H9 (cell line): ENCODE results near the gene EIF4E3. TPM values are rescaled to one million over a fixed set of nuclear protein-coding genes. Genes with fewer than 3 reads are reported as not detected.

Experiments used
- DNase-seq: peaks from one replicate; pipeline ENCODE4 v3.0.0-alpha.2; 2017
- H2AFZ ChIP-seq: one replicate; pipeline ENCODE4 v1.6.1; 2013; ENCODE audit warnings: mild to moderate bottlenecking, low read length, control low read depth, moderate library complexity
- H2AK5ac ChIP-seq: 2 replicates; pipeline ENCODE4 v1.6.1; 2013; ENCODE audit warnings: low read length, control low read depth, mixed read lengths; ENCODE audit not compliant: insufficient read length
- H2BK120ac ChIP-seq: one replicate; pipeline ENCODE4 v1.6.1; 2013; ENCODE audit warnings: low read depth, mild to moderate bottlenecking, low read length, control low read depth, inconsistent platforms; ENCODE audit not compliant: poor library complexity, severe bottlenecking
- H2BK12ac ChIP-seq: 2 replicates; pipeline ENCODE4 v1.6.1; 2013; ENCODE audit warnings: low read length, control low read depth, mixed read lengths, low read depth; ENCODE audit not compliant: insufficient read length
- H2BK15ac ChIP-seq: 2 replicates; pipeline ENCODE4 v1.6.1; 2013; ENCODE audit warnings: low read depth, low read length, control low read depth
- H2BK20ac ChIP-seq: one replicate; pipeline ENCODE4 v1.6.1; 2013; ENCODE audit warnings: low read depth, mild to moderate bottlenecking, low read length, control low read depth, inconsistent platforms; ENCODE audit not compliant: poor library complexity, severe bottlenecking
- H2BK5ac ChIP-seq: 2 replicates; pipeline ENCODE4 v1.6.1; 2013; ENCODE audit warnings: low read length, control low read depth, mixed read lengths; ENCODE audit not compliant: insufficient read length
- H3K14ac ChIP-seq: 2 replicates; pipeline ENCODE4 v1.6.1; 2013; ENCODE audit warnings: low read length, control low read depth; ENCODE audit not compliant: insufficient read depth
- H3K18ac ChIP-seq: 2 replicates; pipeline ENCODE4 v1.6.1; 2013; ENCODE audit warnings: low read depth, mild to moderate bottlenecking, mixed read lengths, low read length, control low read depth; ENCODE audit not compliant: insufficient read length
- H3K23ac ChIP-seq: 2 replicates; pipeline ENCODE4 v1.6.1; 2013; ENCODE audit warnings: low read length, control low read depth, mixed read lengths, low read depth; ENCODE audit not compliant: insufficient read length
- H3K23me2 ChIP-seq: 2 replicates; pipeline ENCODE4 v1.6.1; 2013; ENCODE audit warnings: low read depth, mild to moderate bottlenecking, mixed read lengths, low read length, control low read depth; ENCODE audit not compliant: insufficient read length, poor library complexity, severe bottlenecking
- H3K27ac ChIP-seq: 2 replicates; pipeline ENCODE4 v1.5.1; 2013; ENCODE audit warnings: low read length, control low read depth, mixed read lengths, low read depth; ENCODE audit not compliant: insufficient read length
- H3K27me3 ChIP-seq: 2 replicates; pipeline ENCODE4 v1.6.1; 2013; ENCODE audit warnings: low read length, control low read depth, inconsistent platforms; ENCODE audit not compliant: insufficient read depth
- H3K4ac ChIP-seq: 2 replicates; pipeline ENCODE4 v1.6.1; 2013; ENCODE audit warnings: low read depth, mild to moderate bottlenecking, control low read depth, inconsistent platforms, low read length, moderate library complexity
- H3K4me1 ChIP-seq: 2 replicates; pipeline ENCODE4 v1.6.1; 2013; ENCODE audit warnings: low read length, control low read depth, inconsistent platforms; ENCODE audit not compliant: insufficient read depth
- H3K4me2 ChIP-seq: 2 replicates; pipeline ENCODE4 v1.6.1; 2013; ENCODE audit warnings: low read length, control low read depth, mixed read lengths; ENCODE audit not compliant: insufficient read length, insufficient read depth
- H3K56ac ChIP-seq: 2 replicates; pipeline ENCODE4 v1.6.1; 2013; ENCODE audit warnings: low read depth, mild to moderate bottlenecking, mixed read lengths, low read length, control low read depth; ENCODE audit not compliant: insufficient read length
- H3K79me1 ChIP-seq: 2 replicates; pipeline ENCODE4 v1.6.1; 2013; ENCODE audit warnings: low read depth, mild to moderate bottlenecking, moderate library complexity, low read length, control low read depth, inconsistent platforms; ENCODE audit not compliant: insufficient read depth, poor library complexity, severe bottlenecking
- H3K79me2 ChIP-seq: 2 replicates; pipeline ENCODE4 v1.6.1; 2013; ENCODE audit warnings: low read length, control low read depth, inconsistent platforms; ENCODE audit not compliant: insufficient read depth
- H3K9ac ChIP-seq: 2 replicates; pipeline ENCODE4 v1.6.1; 2013; ENCODE audit warnings: low read length, control low read depth, mixed read lengths; ENCODE audit not compliant: insufficient read length; ENCODE audit errors: extremely low read depth
- H3K9me3 ChIP-seq: one replicate; pipeline ENCODE4 v1.6.1; 2013; ENCODE audit warnings: low read depth, low read length, inconsistent platforms; ENCODE audit not compliant: control insufficient read depth
- H3T11ph ChIP-seq: one replicate; pipeline ENCODE4 v1.6.1; 2013; ENCODE audit warnings: mild to moderate bottlenecking, low read length, control low read depth, inconsistent platforms
- H4K20me1 ChIP-seq: one replicate; pipeline ENCODE4 v1.6.1; 2013; ENCODE audit not compliant: control insufficient read depth, insufficient read length, insufficient read depth
- H4K5ac ChIP-seq: 2 replicates; pipeline ENCODE4 v1.6.1; 2013; ENCODE audit warnings: low read depth, mild to moderate bottlenecking, mixed read lengths, low read length, control low read depth; ENCODE audit not compliant: insufficient read length
- H4K8ac ChIP-seq: replicated peaks from 2 replicates; pipeline ENCODE4 v1.6.1; 2013; ENCODE audit warnings: low read length, control low read depth, mixed read lengths, low read depth; ENCODE audit not compliant: insufficient read length
- H4K91ac ChIP-seq: 2 replicates; pipeline ENCODE4 v1.6.1; 2013; ENCODE audit warnings: low read depth, mild to moderate bottlenecking, moderate library complexity, mixed read lengths, low read length, control low read depth; ENCODE audit not compliant: insufficient read length
- H3K27ac Mint-ChIP-seq, 3 experiments: 2 replicates in 2 of 3; 3 replicates in 1 of 3; pipeline ENCODE4 v1.8.0; 2020 to 2021; ENCODE audit warnings: mixed read lengths in 3 of 3, mild to moderate bottlenecking in 1 of 3, moderate library complexity in 1 of 3
- H3K27me3 Mint-ChIP-seq: 2 replicates; pipeline ENCODE4 v1.8.0; 2021; ENCODE audit warnings: low read depth, mild to moderate bottlenecking, moderate library complexity, mixed read lengths
- H3K36me3 Mint-ChIP-seq, 3 experiments: 2 replicates in 2 of 3; 3 replicates in 1 of 3; pipeline ENCODE4 v1.8.0; 2020 to 2021; ENCODE audit warnings: low read depth in 3 of 3, mixed read lengths in 3 of 3; ENCODE audit not compliant: insufficient read depth in 1 of 3
- H3K4me1 Mint-ChIP-seq, 2 experiments: 2 replicates each; pipeline ENCODE4 v1.8.0; 2020; ENCODE audit warnings: mixed read lengths in 2 of 2
- H3K4me3 Mint-ChIP-seq, 2 experiments: 2 replicates in 1 of 2; 3 replicates in 1 of 2; pipeline ENCODE4 v1.8.0; 2020 to 2021; ENCODE audit warnings: mild to moderate bottlenecking in 2 of 2, mixed read lengths in 2 of 2, moderate library complexity in 1 of 2
- H3K9me3 Mint-ChIP-seq, 2 experiments: 2 replicates in 1 of 2; 3 replicates in 1 of 2; pipeline ENCODE4 v1.8.0; 2020; ENCODE audit warnings: mild to moderate bottlenecking in 2 of 2, mixed read lengths in 2 of 2, moderate library complexity in 1 of 2
- CTCF ChIP-seq: fragments of 200-600 bp; sonication (generic); conservative IDR thresholded peaks from 3 replicates; pipeline ENCODE4 v1.8.0; 2021; ENCODE audit warnings: antibody characterized with exemption, mild to moderate bottlenecking
- WGBS: extraction: QIAGEN DNeasy Blood & Tissue Kit; methylation state at CpG from one replicate; pipeline ENCODE4 v1.1.7; 2013; ENCODE audit warnings: missing lambda C conversion rate, low lambda C conversion rate, mixed read lengths; ENCODE audit not compliant: insufficient read length; ENCODE audit errors: extremely low coverage; 5-methylcytosine and 5-hydroxymethylcytosine counted together
- total RNA-seq: library from RNA; stranded (reverse); gene quantifications from 2 replicates; pipeline ENCODE4 v1.2.1, GENCODE V29; 2021

Gene EIF4E3
- total RNA-seq, 1 experiment from 2014 or later: 12.9 TPM

- no peak for TF ChIP-seq CTCF
- Histone ChIP-seq H4K8ac (no peak overlapping the region), H3K9ac (no peak overlapping the region), H3K18ac (no peak overlapping the region), H3K27ac (no peak overlapping the region), H2BK15ac (no peak overlapping the region), H3K27me3 (no peaks in the 10 kb centered on the region), H3K14ac (no peak overlapping the region), H2BK120ac (no peak overlapping the region), H2AK5ac (no peak overlapping the region), H2AFZ (no peak overlapping the region), H3K4ac (no peak overlapping the region), H3T11ph (no peak overlapping the region), H3K56ac (no peak overlapping the region), H2BK5ac (no peak overlapping the region), H3K79me1 (no peaks in the 10 kb centered on the region), H4K20me1 (no peaks in the 10 kb centered on the region), H2BK12ac (no peak overlapping the region), H4K91ac (no peak overlapping the region), H3K4me2 (no peak overlapping the region), H3K23ac (no peak overlapping the region), H2BK20ac (no peak overlapping the region), H3K9me3 (no peaks in the 10 kb centered on the region), H3K23me2 (no peaks in the 10 kb centered on the region), H3K4me1 (no peaks in the 10 kb centered on the region; the same call in 1 of the 2 replicates), H4K5ac (no peak overlapping the region), H3K79me2 (no peaks in the 10 kb centered on the region)
- H3K9me3 Mint-ChIP-seq: no peaks in the 10 kb centered on the region
- no peak overlapping the region for H3K27ac Mint-ChIP-seq
- DNase-seq: no peak
- H3K36me3 Mint-ChIP-seq: peaks cover 0 to 8% (median 2%) of the 10 kb centered on the region in 3 experiments; a peak in 4 of 7 replicates
- no peaks in the 10 kb centered on the region for H3K27me3 Mint-ChIP-seq
- no CpG with 5 or more reads among the region's 3 CpGs for WGBS
- peaks cover 3 to 12% of the 10 kb centered on the region in 2 experiments for H3K4me1 Mint-ChIP-seq
- no peak overlapping the region for H3K4me3 Mint-ChIP-seq
These were observed 23.9 kb downstream of the EIF4E3 start for GRCh38 chr3:71701251-71701762.
